A549 (cell line): ENCODE measurements around the gene EHF.

Experiments used
- CEBPB ChIP-seq, 2 experiments: fragments of >200 bp in 1 of 2; sonication (Bioruptor Twin) in 1 of 2; formaldehyde crosslinking in 1 of 2; IDR thresholded peaks; 2 replicates each; pipeline ENCODE4 v1.6.1; 2012 to 2016
- CTCF ChIP-seq: fragments of >200 bp; sonication (Bioruptor Twin); formaldehyde crosslinking; IDR thresholded peaks from 3 replicates; pipeline ENCODE4 v1.5.1; 2016
- MYC ChIP-seq: IDR thresholded peaks from 2 replicates; pipeline ENCODE4 v1.6.1; 2012; ENCODE audit warnings: mild to moderate bottlenecking, inconsistent platforms, low read length, improper control_type of control experiment, borderline replicate concordance
- NR3C1 ChIP-seq: fragments of >200 bp; sonication (Bioruptor Twin); formaldehyde crosslinking; IDR thresholded peaks from 3 replicates; pipeline ENCODE4 v1.6.1; 2017
- PHF8 ChIP-seq: fragments of 200-600 bp; sonication (generic); IDR thresholded peaks from 2 replicates; pipeline ENCODE4 v1.6.1; 2016; ENCODE audit warnings: low read depth, mild to moderate bottlenecking, antibody characterized with exemption, moderate library complexity, borderline replicate concordance
- POLR2AphosphoS2 ChIP-seq: conservative IDR thresholded peaks from 2 replicates; pipeline ENCODE4 v1.6.1; 2012; ENCODE audit warnings: low read length, improper control_type of control experiment, inconsistent platforms
- RAD21 ChIP-seq, 2 experiments: fragments of >200 bp in 1 of 2; sonication (Bioruptor Twin) in 1 of 2; formaldehyde crosslinking in 1 of 2; IDR thresholded peaks in 1 of 2; conservative IDR thresholded peaks in 1 of 2; 2 replicates in 1 of 2; 3 replicates in 1 of 2; pipeline ENCODE4 v1.6.1; 2012 to 2018; ENCODE audit warnings: inconsistent platforms in 1 of 2
- RARB ChIP-seq: fragments of 250-450 bp; sonication (Bioruptor Pico); IDR thresholded peaks from 2 replicates; pipeline ENCODE4 v1.8.0; 2021; ENCODE audit warnings: mild to moderate bottlenecking, moderate library complexity
- SMC3 ChIP-seq: fragments of >200 bp; sonication (Bioruptor Twin); formaldehyde crosslinking; IDR thresholded peaks from 3 replicates; pipeline ENCODE4 v1.6.1; 2018; ENCODE audit warnings: inconsistent platforms
- SREBF2 ChIP-seq: fragments of 450-650 bp; IDR thresholded peaks from 2 replicates; pipeline ENCODE4 v1.6.1; 2014; ENCODE audit warnings: mild to moderate bottlenecking, moderate library complexity
- TP53 ChIP-seq: fragments of 250-450 bp; sonication (Bioruptor Pico); IDR thresholded peaks from 2 replicates; pipeline ENCODE4 v1.5.0; 2021; ENCODE audit warnings: mild to moderate bottlenecking, moderate library complexity
- USF2 ChIP-seq: fragments of 450-650 bp; IDR thresholded peaks from 2 replicates; pipeline ENCODE4 v1.6.1; 2014; ENCODE audit warnings: antibody characterized with exemption
- TF ChIP-seq, protein P1 (sequence below): fragments of >200 bp; sonication (Bioruptor Twin); formaldehyde crosslinking; IDR thresholded peaks from 3 replicates; pipeline ENCODE4 v1.6.1; 2016

GRCh38 chr11:34595960-34596644, 24.8 kb upstream of the EHF start:
- TF ChIP-seq NR3C1 = no peak
- no peak for TF ChIP-seq CTCF
- TF ChIP-seq PHF8 = no peak
- no peak for TF ChIP-seq RAD21 (conservative IDR thresholded peaks at IDR 0.05 in 1 of 2, IDR thresholded peaks at IDR 0.05 in 1 of 2)
- no peak for TF ChIP-seq CEBPB (IDR thresholded peaks at IDR 0.05)
- no peak for TF ChIP-seq POLR2AphosphoS2
- no peak for TF ChIP-seq SMC3
- TF ChIP-seq MYC = no peak
- no peak for TF ChIP-seq USF2
- TF ChIP-seq, protein P1, sequence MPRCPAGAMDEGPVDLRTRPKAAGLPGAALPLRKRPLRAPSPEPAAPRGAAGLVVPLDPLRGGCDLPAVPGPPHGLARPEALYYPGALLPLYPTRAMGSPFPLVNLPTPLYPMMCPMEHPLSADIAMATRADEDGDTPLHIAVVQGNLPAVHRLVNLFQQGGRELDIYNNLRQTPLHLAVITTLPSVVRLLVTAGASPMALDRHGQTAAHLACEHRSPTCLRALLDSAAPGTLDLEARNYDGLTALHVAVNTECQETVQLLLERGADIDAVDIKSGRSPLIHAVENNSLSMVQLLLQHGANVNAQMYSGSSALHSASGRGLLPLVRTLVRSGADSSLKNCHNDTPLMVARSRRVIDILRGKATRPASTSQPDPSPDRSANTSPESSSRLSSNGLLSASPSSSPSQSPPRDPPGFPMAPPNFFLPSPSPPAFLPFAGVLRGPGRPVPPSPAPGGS = no peak
- no peak for TF ChIP-seq TP53 (CRISPR knock-in tag)
- TF ChIP-seq SREBF2 = no peak
- TF ChIP-seq RARB (CRISPR knock-in tag) = no peak
